GM12878 (cell line): Measurements from ENCODE around the gene TMEM217. TPM values are rescaled to one million over a fixed set of nuclear protein-coding genes. Genes with fewer than 3 reads are reported as not detected.

ENCODE experiments used
- ATAC-seq: fragments of 200-7000 bp; cut with Tn5 transposase; 3 replicates; pipeline ENCODE4 v1.9.1; 2020; ENCODE audit warnings: mild to moderate bottlenecking, moderate library complexity
- BruUV-seq: library from RNA; stranded (reverse); fragments of 400-500 nt; replicated peaks from 2 replicates; lab custom pipeline; 2021; lab: Mats Ljungman, UMichigan
- CTCF ChIA-PET: fragments of 300-600 bp; sonication (Branson Sonifier 250); formaldehyde crosslinking; extraction: SDS; loops from one replicate; lab custom pipeline; 2021; ENCODE audit warnings: inconsistent platforms; lab: Yijun Ruan, JAX
- POLR2A ChIA-PET: fragments of 350-600 bp; formaldehyde crosslinking; extraction: SDS; loops from one replicate; lab custom pipeline; 2021; ENCODE audit warnings: inconsistent platforms; lab: Charles Lee
- RAD21 ChIA-PET: fragments of 300-600 bp; sonication (Branson Sonifier 250); formaldehyde crosslinking; loops from one replicate; lab custom pipeline; 2023; ENCODE audit warnings: antibody characterized with exemption; ENCODE audit not compliant: unreplicated experiment; lab: Charles Lee
- SMC1A ChIA-PET: fragments of 300-600 bp; sonication (Branson Sonifier 250); formaldehyde crosslinking; loops from one replicate; lab custom pipeline; 2023; ENCODE audit not compliant: unreplicated experiment, uncharacterized antibody; lab: Charles Lee
- DNase-seq: peaks from one replicate; pipeline ENCODE4 v3.0.0-alpha.2; 2011; ENCODE audit warnings: low read depth, low spot score
- FAIRE-seq: peaks from 3 replicates; lab custom pipeline; 2011; peaks lifted over from hg19 to GRCh38; lab: Jason Lieb, UNC
- H2AFZ ChIP-seq: 2 replicates; pipeline ENCODE4 v1.6.0; 2011; ENCODE audit warnings: low read depth, low read length, control low read depth; ENCODE audit not compliant: control insufficient read depth
- H3K27ac ChIP-seq: 2 replicates; pipeline ENCODE4 v1.5.1; 2011; ENCODE audit warnings: control low read depth; ENCODE audit not compliant: control insufficient read depth, insufficient read depth
- H3K27me3 ChIP-seq, 2 experiments: replicated peaks in 1 of 2; 2 replicates each; pipeline versions ENCODE4 v1.6.0 to v1.6.1; 2011; ENCODE audit warnings: low read length in 1 of 2; ENCODE audit not compliant: control insufficient read depth in 2 of 2, insufficient read depth in 2 of 2
- H3K36me3 ChIP-seq, 2 experiments: 2 replicates each; pipeline ENCODE4 v1.5.1; 2011; ENCODE audit warnings: low read length in 1 of 2; ENCODE audit not compliant: control insufficient read depth in 2 of 2, insufficient read depth in 2 of 2
- H3K4me1 ChIP-seq: 2 replicates; pipeline ENCODE4 v1.6.1; 2011; ENCODE audit warnings: mild to moderate bottlenecking, low read length, moderate library complexity, mixed read lengths; ENCODE audit not compliant: control insufficient read depth, insufficient read depth
- H3K4me2 ChIP-seq: 2 replicates; pipeline ENCODE4 v1.6.0; 2011; ENCODE audit warnings: control low read depth; ENCODE audit not compliant: control insufficient read depth, insufficient read depth
- H3K4me3 ChIP-seq: fragments of 200-600 bp; sonication (generic); 2 replicates; pipeline ENCODE4 v1.5.1; 2016
- H3K79me2 ChIP-seq: 2 replicates; pipeline ENCODE4 v1.6.0; 2011; ENCODE audit warnings: low read length; ENCODE audit not compliant: control insufficient read depth, insufficient read depth
- H3K9ac ChIP-seq: 2 replicates; pipeline ENCODE4 v1.8.0; 2011; ENCODE audit warnings: low read length, control low read depth, mixed read lengths; ENCODE audit not compliant: control insufficient read depth, insufficient read depth
- H3K9me3 ChIP-seq: replicated peaks from 3 replicates; pipeline ENCODE4 v1.5.1; 2011; ENCODE audit warnings: mild to moderate bottlenecking, low read length; ENCODE audit not compliant: control insufficient read depth, insufficient read depth
- H4K20me1 ChIP-seq: 2 replicates; pipeline ENCODE4 v1.6.0; 2011; ENCODE audit not compliant: control insufficient read depth, insufficient read depth
- BACH1 ChIP-seq: fragments of 450-650 bp; IDR thresholded peaks from 2 replicates; pipeline ENCODE4 v1.6.1; 2017; ENCODE audit warnings: mild to moderate bottlenecking, borderline replicate concordance
- NR2F1 ChIP-seq: fragments of 450-650 bp; conservative IDR thresholded peaks from 2 replicates; pipeline ENCODE4 v1.6.1; 2017; ENCODE audit warnings: mild to moderate bottlenecking
- POLR2AphosphoS2 ChIP-seq: IDR thresholded peaks from 2 replicates; pipeline ENCODE4 v1.6.1; 2011; ENCODE audit warnings: low read depth, mild to moderate bottlenecking, low read length, improper control_type of control experiment, moderate library complexity
- RAD51 ChIP-seq: fragments of 450-650 bp; IDR thresholded peaks from 2 replicates; pipeline ENCODE4 v1.6.1; 2016; ENCODE audit warnings: moderate library complexity, mild to moderate bottlenecking, inconsistent platforms
- ZBED1 ChIP-seq: IDR thresholded peaks from 2 replicates; pipeline ENCODE4 v1.6.1; 2016; ENCODE audit warnings: borderline replicate concordance
- ZNF384 ChIP-seq: IDR thresholded peaks from 2 replicates; pipeline ENCODE4 v1.6.1; 2012; ENCODE audit warnings: low read depth, mild to moderate bottlenecking, low read length, improper control_type of control experiment, borderline replicate concordance
- WGBS: methylation state at CpG from one replicate; pipeline ENCODE4 v1.1.6; 2016; ENCODE audit warnings: low lambda C conversion rate; ENCODE audit not compliant: insufficient replicate concordance, insufficient coverage; ENCODE audit errors: missing lambda C conversion rate; 5-methylcytosine and 5-hydroxymethylcytosine counted together
- in situ Hi-C: fragments of 300-500 bp; cut with MboI; formaldehyde crosslinking; loops from 9 replicates; pipeline ENCODE4 v1.14.3; 2018; ENCODE audit warnings: mixed read lengths
- intact Hi-C: fragments of 100-400 bp; cut with micrococcal nuclease; formaldehyde crosslinking; loops from one replicate; pipeline ENCODE4 v1.14.2; 2022; ENCODE audit not compliant: unreplicated experiment
- polyA plus RNA-seq, 11 experiments: library from polyadenylated mRNA; depleted of rRNA in 4 of 11; unstranded in 6 of 11; stranded (reverse) in 5 of 11; fragments of >200 nt; fragmentation: Nextera tagmentation in 4 of 11; fragmentation: Illumina TruSeq in 1 of 11; extraction: Ambion mirVana in 4 of 11; extraction: Trizol in 1 of 11; gene quantifications; 1 replicate in 1 of 11; 2 replicates in 10 of 11; pipeline versions ENCODE4 v1.2.1 to v1.2.3, GENCODE V29; 2011 to 2016; ENCODE audit warnings: inconsistent platforms in 2 of 11, missing spikeins in 2 of 11, low read depth in 1 of 11
- total RNA-seq, 4 experiments: library from RNA; depleted of rRNA in 3 of 4; stranded (reverse); fragments of >200 nt in 3 of 4; fragmentation: Illumina TruSeq in 1 of 4; extraction: Trizol in 1 of 4; gene quantifications; 2 replicates each; pipeline versions ENCODE4 v1.2.1 to v1.2.3, GENCODE V29; 2013 to 2021
- TF ChIP-seq, protein P1 (sequence below): fragments of 150-350 bp; IDR thresholded peaks from 2 replicates; pipeline ENCODE4 v1.6.1; 2016; ENCODE audit warnings: low read depth, low read length

The TMEM217 gene
- total and polyA plus RNA-seq, 10 of the 15 experiments (the other 5 are each of a cell fraction or from before 2014, with no cell fraction given), result 1.3 to 4.5 (median 2.3) TPM

DNA sequence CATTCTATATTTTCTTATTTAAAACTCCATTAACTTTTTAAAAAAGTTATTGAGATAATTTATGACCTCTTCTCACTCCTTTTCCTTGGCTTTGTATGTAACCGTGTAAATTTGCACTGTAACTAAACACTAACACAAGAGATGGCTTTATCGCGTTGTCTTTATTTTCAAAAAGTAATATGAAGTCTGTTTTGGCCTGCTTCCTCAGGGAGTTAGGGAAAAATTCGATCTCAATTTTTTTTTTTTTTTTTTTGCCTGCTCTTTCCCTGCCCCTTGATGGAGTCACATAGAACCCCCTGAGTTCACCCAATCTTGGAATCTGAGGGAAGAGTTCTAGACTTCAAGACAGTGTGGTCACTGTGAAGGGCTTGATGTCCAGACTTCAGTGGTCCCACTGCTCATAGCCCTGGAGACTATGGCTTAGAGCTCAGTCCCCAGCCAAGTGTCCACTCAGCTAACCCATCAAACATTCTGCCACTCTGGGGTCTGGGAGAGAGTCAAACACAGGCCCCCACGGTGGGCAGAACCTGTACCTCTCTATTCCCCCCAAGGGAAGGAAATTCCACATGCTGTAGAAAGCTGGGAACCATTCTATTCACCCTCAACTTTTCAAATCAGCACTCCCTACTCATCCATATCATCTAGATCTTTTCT is 16.0 kb downstream of the TMEM217 start:
- TF ChIP-seq BACH1 (no peak), RAD51 (no peak), ZBED1 (no peak), ZNF384 (no peak), NR2F1 (no peak), POLR2AphosphoS2 (no peak)
- TF ChIP-seq, protein P1, sequence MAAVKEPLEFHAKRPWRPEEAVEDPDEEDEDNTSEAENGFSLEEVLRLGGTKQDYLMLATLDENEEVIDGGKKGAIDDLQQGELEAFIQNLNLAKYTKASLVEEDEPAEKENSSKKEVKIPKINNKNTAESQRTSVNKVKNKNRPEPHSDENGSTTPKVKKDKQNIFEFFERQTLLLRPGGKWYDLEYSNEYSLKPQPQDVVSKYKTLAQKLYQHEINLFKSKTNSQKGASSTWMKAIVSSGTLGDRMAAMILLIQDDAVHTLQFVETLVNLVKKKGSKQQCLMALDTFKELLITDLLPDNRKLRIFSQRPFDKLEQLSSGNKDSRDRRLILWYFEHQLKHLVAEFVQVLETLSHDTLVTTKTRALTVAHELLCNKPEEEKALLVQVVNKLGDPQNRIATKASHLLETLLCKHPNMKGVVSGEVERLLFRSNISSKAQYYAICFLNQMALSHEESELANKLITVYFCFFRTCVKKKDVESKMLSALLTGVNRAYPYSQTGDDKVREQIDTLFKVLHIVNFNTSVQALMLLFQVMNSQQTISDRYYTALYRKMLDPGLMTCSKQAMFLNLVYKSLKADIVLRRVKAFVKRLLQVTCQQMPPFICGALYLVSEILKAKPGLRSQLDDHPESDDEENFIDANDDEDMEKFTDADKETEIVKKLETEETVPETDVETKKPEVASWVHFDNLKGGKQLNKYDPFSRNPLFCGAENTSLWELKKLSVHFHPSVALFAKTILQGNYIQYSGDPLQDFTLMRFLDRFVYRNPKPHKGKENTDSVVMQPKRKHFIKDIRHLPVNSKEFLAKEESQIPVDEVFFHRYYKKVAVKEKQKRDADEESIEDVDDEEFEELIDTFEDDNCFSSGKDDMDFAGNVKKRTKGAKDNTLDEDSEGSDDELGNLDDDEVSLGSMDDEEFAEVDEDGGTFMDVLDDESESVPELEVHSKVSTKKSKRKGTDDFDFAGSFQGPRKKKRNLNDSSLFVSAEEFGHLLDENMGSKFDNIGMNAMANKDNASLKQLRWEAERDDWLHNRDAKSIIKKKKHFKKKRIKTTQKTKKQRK, result no peak
- H4K20me1 ChIP-seq, result no peaks in the 10 kb centered on the region
- ChIA-PET POLR2A (interaction anchor here (0.6 to 1.1 kb wide), 5 partner anchors 15 to 1178 kb away, joined by 4 to 8 read pairs (median 6); partner anchors contain the start of gene TBC1D22B), CTCF (interaction anchor here (0.7 to 1.8 kb wide), 3 partner anchors 13 to 194 kb away, joined by 4 to 6 read pairs (median 4); no protein-coding TSS in a partner anchor), RAD21 (interaction anchor here (0.7 to 1.7 kb wide), 3 partner anchors 16 to 218 kb away, joined by 3 to 5 read pairs (median 3); partner anchors contain the start of genes TBC1D22B and TMEM217), SMC1A (interaction anchor here (1.0 to 1.5 kb wide), 2 partner anchors 64 to 73 kb away, joined by 3 read pairs; no protein-coding TSS in a partner anchor)
- in situ Hi-C loops, result no loop called here
- H3K27ac ChIP-seq, result no peak overlapping the region
- no peak for FAIRE-seq
- no peak overlapping the region for H3K4me3 ChIP-seq
- 75% methylated on average over 5 of the region's 5 CpGs for WGBS
- H3K79me2 ChIP-seq, result no peaks in the 10 kb centered on the region
- H3K36me3 ChIP-seq, result no peaks in the 10 kb centered on the region
- no peak overlapping the region for H2AFZ ChIP-seq
- no peak overlapping the region for H3K4me2 ChIP-seq
- intact Hi-C loops, result no loop called here
- no TSS peak for BruUV-seq
- no peak for DNase-seq
- no peak overlapping the region for H3K9ac ChIP-seq
- H3K27me3 ChIP-seq, result no peaks in the 10 kb centered on the region
- no peaks in the 10 kb centered on the region for H3K9me3 ChIP-seq
- no peak for ATAC-seq
- peaks cover 9% of the 10 kb centered on the region; the same call in 1 of the 2 replicates for H3K4me1 ChIP-seq
